ENCODE results near the gene PATJ. TPM values are rescaled to one million over a fixed set of nuclear protein-coding genes. Genes with fewer than 3 reads are reported as not detected.

Gene PATJ
- total RNA-seq, 1 experiment from 2014 or later, result 48.8 TPM

DNA sequence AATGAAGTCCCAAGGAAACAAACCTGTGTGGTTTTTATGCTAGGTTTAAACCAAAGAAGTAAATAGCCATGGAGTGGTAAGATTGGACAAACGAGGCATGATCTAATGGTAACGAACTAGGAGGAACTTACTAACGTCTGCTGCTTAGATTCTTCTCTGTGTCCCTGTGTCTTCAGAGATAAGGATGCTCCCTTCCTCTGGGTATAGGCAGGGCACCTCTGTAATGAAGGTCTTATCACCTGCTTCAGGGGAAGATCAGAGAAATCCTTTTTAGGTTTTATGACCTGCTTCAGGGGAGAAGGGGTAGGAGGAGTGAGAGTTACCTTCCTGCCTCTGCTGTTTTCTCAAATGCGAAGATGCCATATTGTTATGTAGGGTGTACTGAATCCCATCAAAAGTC lies 237.4 kb downstream of the PATJ start:
- Histone ChIP-seq H3K9me2 (ENCODE audit: insufficient read depth) (no peaks in the 10 kb centered on the region), H3K9ac (ENCODE audit: low read length) (no peak overlapping the region), H3K9me3 (ENCODE audit: control insufficient read depth in 1 of 2, insufficient read depth in 1 of 2, low read depth in 1 of 2, low read length in 2 of 2) (no peaks in the 10 kb centered on the region), H3K79me2 (ENCODE audit: insufficient read depth, low read length) (no peaks in the 10 kb centered on the region), H3K27me3 (ENCODE audit: insufficient read depth, low read length) (no peaks in the 10 kb centered on the region), H3K4me1 (ENCODE audit: control insufficient read depth in 1 of 2, insufficient read depth in 2 of 2, low read length in 2 of 2) (no peaks in the 10 kb centered on the region), H3K27ac (ENCODE audit: low read depth, low read length) (no peak overlapping the region), H4K20me1 (ENCODE audit: insufficient read depth) (no peaks in the 10 kb centered on the region), H3K4me3 (replicated peaks in 1 of 2; ENCODE audit: low read depth in 1 of 2, low read length in 2 of 2) (no peak overlapping the region), H3K36me3 (ENCODE audit: control insufficient read depth in 1 of 2, insufficient read depth in 2 of 2, low read length in 2 of 2) (no peaks in the 10 kb centered on the region), H3K4me2 (ENCODE audit: low read length) (no peak overlapping the region), H2AFZ (ENCODE audit: low read depth, low read length, poor library complexity, severe bottlenecking) (no peak overlapping the region)
- ChIA-PET POLR2A (no interaction called here), RAD21 (ENCODE audit: low non-redundant PET in 1 of 2, low total read pairs in 2 of 2, uncharacterized antibody in 2 of 2, unreplicated experiment in 2 of 2) (no interaction called here), CTCF (no interaction called here)
- ATAC-seq, result no peak
- DNase-seq (ENCODE audit: low read depth, low spot score), result no peak
- no peak for TF ChIP-seq EGR1 (IDR thresholded peaks at IDR 0.05; ENCODE audit: low read depth)
- TF ChIP-seq SP1 (IDR thresholded peaks at IDR 0.05; ENCODE audit: low read depth), result no peak
- TF ChIP-seq, protein P1, sequence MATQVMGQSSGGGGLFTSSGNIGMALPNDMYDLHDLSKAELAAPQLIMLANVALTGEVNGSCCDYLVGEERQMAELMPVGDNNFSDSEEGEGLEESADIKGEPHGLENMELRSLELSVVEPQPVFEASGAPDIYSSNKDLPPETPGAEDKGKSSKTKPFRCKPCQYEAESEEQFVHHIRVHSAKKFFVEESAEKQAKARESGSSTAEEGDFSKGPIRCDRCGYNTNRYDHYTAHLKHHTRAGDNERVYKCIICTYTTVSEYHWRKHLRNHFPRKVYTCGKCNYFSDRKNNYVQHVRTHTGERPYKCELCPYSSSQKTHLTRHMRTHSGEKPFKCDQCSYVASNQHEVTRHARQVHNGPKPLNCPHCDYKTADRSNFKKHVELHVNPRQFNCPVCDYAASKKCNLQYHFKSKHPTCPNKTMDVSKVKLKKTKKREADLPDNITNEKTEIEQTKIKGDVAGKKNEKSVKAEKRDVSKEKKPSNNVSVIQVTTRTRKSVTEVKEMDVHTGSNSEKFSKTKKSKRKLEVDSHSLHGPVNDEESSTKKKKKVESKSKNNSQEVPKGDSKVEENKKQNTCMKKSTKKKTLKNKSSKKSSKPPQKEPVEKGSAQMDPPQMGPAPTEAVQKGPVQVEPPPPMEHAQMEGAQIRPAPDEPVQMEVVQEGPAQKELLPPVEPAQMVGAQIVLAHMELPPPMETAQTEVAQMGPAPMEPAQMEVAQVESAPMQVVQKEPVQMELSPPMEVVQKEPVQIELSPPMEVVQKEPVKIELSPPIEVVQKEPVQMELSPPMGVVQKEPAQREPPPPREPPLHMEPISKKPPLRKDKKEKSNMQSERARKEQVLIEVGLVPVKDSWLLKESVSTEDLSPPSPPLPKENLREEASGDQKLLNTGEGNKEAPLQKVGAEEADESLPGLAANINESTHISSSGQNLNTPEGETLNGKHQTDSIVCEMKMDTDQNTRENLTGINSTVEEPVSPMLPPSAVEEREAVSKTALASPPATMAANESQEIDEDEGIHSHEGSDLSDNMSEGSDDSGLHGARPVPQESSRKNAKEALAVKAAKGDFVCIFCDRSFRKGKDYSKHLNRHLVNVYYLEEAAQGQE (IDR thresholded peaks at IDR 0.05; ENCODE audit: low read depth), result no peak
- TF ChIP-seq, protein P2, sequence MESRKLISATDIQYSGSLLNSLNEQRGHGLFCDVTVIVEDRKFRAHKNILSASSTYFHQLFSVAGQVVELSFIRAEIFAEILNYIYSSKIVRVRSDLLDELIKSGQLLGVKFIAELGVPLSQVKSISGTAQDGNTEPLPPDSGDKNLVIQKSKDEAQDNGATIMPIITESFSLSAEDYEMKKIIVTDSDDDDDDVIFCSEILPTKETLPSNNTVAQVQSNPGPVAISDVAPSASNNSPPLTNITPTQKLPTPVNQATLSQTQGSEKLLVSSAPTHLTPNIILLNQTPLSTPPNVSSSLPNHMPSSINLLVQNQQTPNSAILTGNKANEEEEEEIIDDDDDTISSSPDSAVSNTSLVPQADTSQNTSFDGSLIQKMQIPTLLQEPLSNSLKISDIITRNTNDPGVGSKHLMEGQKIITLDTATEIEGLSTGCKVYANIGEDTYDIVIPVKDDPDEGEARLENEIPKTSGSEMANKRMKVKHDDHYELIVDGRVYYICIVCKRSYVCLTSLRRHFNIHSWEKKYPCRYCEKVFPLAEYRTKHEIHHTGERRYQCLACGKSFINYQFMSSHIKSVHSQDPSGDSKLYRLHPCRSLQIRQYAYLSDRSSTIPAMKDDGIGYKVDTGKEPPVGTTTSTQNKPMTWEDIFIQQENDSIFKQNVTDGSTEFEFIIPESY (IDR thresholded peaks at IDR 0.05; ENCODE audit: extremely low read depth, insufficient replicate concordance, low read length), result no peak
- TF ChIP-seq, protein P3, sequence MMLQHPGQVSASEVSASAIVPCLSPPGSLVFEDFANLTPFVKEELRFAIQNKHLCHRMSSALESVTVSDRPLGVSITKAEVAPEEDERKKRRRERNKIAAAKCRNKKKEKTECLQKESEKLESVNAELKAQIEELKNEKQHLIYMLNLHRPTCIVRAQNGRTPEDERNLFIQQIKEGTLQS (IDR thresholded peaks at IDR 0.05), result no peak
- TF ChIP-seq POLR2A (IDR thresholded peaks at IDR 0.05; ENCODE audit: borderline replicate concordance, extremely low read depth, insufficient read depth, insufficient read length), result no peak
- no peak for TF ChIP-seq ZNF274 (IDR thresholded peaks at IDR 0.05; ENCODE audit: low read depth, low read length)
- no TSS peak for BruUV-seq (replicated peaks)
- intact Hi-C loops (cut with micrococcal nuclease), result no loop called here
